Right lobe of liver (tissue), 4 donors: ENCODE data around the gene POLR3C.

Experiments used
- POLR2A ChIP-seq: fragments of 450-650 bp; IDR thresholded peaks from one replicate; pipeline ENCODE4 v1.6.1; 2017; ENCODE audit warnings: antibody characterized with exemption, mild to moderate bottlenecking
- TF ChIP-seq, protein P1 (sequence below), 4 donors: fragments of 200-600 bp in 3 of 4; fragments of 450-650 bp in 1 of 4; IDR thresholded peaks; one replicate each; pipeline versions ENCODE4 v1.5.1 to v1.8.0; 2016 to 2022; ENCODE audit warnings: antibody characterized with exemption in 4 of 4, mild to moderate bottlenecking in 2 of 4
- donor health status: DM: no; HTN: no; CAD: no.
- donor health status: DM: no; HTN: no; CAD: no.
- donor health status: DM: no; HTN: yes; CAD: no.

DNA sequence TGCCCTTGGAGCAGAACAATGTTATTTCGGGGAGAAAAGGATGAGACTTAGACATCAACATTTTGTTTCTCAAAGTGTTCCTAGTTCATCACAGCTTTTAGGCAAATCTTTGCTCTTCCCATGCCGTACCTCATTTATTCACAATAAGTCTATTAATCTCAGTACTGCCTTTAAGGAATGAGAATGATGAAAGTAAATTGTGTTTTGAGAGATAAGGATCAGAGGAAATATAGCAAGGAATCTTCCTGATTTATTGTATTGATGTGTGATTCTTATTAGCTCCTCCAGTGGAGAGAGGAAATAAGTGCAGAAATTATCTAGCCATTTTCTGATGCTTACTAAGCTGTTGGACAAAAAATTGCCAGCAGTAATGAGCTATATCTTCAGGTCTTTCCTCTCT, 2.0 kb downstream of the POLR3C start:
- TF ChIP-seq, protein P1, sequence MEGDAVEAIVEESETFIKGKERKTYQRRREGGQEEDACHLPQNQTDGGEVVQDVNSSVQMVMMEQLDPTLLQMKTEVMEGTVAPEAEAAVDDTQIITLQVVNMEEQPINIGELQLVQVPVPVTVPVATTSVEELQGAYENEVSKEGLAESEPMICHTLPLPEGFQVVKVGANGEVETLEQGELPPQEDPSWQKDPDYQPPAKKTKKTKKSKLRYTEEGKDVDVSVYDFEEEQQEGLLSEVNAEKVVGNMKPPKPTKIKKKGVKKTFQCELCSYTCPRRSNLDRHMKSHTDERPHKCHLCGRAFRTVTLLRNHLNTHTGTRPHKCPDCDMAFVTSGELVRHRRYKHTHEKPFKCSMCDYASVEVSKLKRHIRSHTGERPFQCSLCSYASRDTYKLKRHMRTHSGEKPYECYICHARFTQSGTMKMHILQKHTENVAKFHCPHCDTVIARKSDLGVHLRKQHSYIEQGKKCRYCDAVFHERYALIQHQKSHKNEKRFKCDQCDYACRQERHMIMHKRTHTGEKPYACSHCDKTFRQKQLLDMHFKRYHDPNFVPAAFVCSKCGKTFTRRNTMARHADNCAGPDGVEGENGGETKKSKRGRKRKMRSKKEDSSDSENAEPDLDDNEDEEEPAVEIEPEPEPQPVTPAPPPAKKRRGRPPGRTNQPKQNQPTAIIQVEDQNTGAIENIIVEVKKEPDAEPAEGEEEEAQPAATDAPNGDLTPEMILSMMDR (IDR thresholded peaks at IDR 0.05): no peak
- TF ChIP-seq POLR2A: no peak
